H9 (cell line): ENCODE measurements around the gene KRTAP9-3. TPM values are rescaled to one million over a fixed set of nuclear protein-coding genes. Genes with fewer than 3 reads are reported as not detected.

ENCODE experiments used
- DNase-seq: peaks from one replicate; pipeline ENCODE4 v3.0.0-alpha.2; 2017
- H2AFZ ChIP-seq: one replicate; pipeline ENCODE4 v1.6.1; 2013; ENCODE audit warnings: mild to moderate bottlenecking, low read length, control low read depth, moderate library complexity
- H2AK5ac ChIP-seq: 2 replicates; pipeline ENCODE4 v1.6.1; 2013; ENCODE audit warnings: low read length, control low read depth, mixed read lengths; ENCODE audit not compliant: insufficient read length
- H2BK120ac ChIP-seq: one replicate; pipeline ENCODE4 v1.6.1; 2013; ENCODE audit warnings: low read depth, mild to moderate bottlenecking, low read length, control low read depth, inconsistent platforms; ENCODE audit not compliant: poor library complexity, severe bottlenecking
- H2BK12ac ChIP-seq: 2 replicates; pipeline ENCODE4 v1.6.1; 2013; ENCODE audit warnings: low read length, control low read depth, mixed read lengths, low read depth; ENCODE audit not compliant: insufficient read length
- H2BK15ac ChIP-seq: 2 replicates; pipeline ENCODE4 v1.6.1; 2013; ENCODE audit warnings: low read depth, low read length, control low read depth
- H2BK20ac ChIP-seq: one replicate; pipeline ENCODE4 v1.6.1; 2013; ENCODE audit warnings: low read depth, mild to moderate bottlenecking, low read length, control low read depth, inconsistent platforms; ENCODE audit not compliant: poor library complexity, severe bottlenecking
- H2BK5ac ChIP-seq: 2 replicates; pipeline ENCODE4 v1.6.1; 2013; ENCODE audit warnings: low read length, control low read depth, mixed read lengths; ENCODE audit not compliant: insufficient read length
- H3K14ac ChIP-seq: 2 replicates; pipeline ENCODE4 v1.6.1; 2013; ENCODE audit warnings: low read length, control low read depth; ENCODE audit not compliant: insufficient read depth
- H3K18ac ChIP-seq: 2 replicates; pipeline ENCODE4 v1.6.1; 2013; ENCODE audit warnings: low read depth, mild to moderate bottlenecking, mixed read lengths, low read length, control low read depth; ENCODE audit not compliant: insufficient read length
- H3K23ac ChIP-seq: 2 replicates; pipeline ENCODE4 v1.6.1; 2013; ENCODE audit warnings: low read length, control low read depth, mixed read lengths, low read depth; ENCODE audit not compliant: insufficient read length
- H3K23me2 ChIP-seq: 2 replicates; pipeline ENCODE4 v1.6.1; 2013; ENCODE audit warnings: low read depth, mild to moderate bottlenecking, mixed read lengths, low read length, control low read depth; ENCODE audit not compliant: insufficient read length, poor library complexity, severe bottlenecking
- H3K27ac ChIP-seq: 2 replicates; pipeline ENCODE4 v1.5.1; 2013; ENCODE audit warnings: low read length, control low read depth, mixed read lengths, low read depth; ENCODE audit not compliant: insufficient read length
- H3K27me3 ChIP-seq: 2 replicates; pipeline ENCODE4 v1.6.1; 2013; ENCODE audit warnings: low read length, control low read depth, inconsistent platforms; ENCODE audit not compliant: insufficient read depth
- H3K4ac ChIP-seq: 2 replicates; pipeline ENCODE4 v1.6.1; 2013; ENCODE audit warnings: low read depth, mild to moderate bottlenecking, control low read depth, inconsistent platforms, low read length, moderate library complexity
- H3K4me1 ChIP-seq: 2 replicates; pipeline ENCODE4 v1.6.1; 2013; ENCODE audit warnings: low read length, control low read depth, inconsistent platforms; ENCODE audit not compliant: insufficient read depth
- H3K4me2 ChIP-seq: 2 replicates; pipeline ENCODE4 v1.6.1; 2013; ENCODE audit warnings: low read length, control low read depth, mixed read lengths; ENCODE audit not compliant: insufficient read length, insufficient read depth
- H3K56ac ChIP-seq: 2 replicates; pipeline ENCODE4 v1.6.1; 2013; ENCODE audit warnings: low read depth, mild to moderate bottlenecking, mixed read lengths, low read length, control low read depth; ENCODE audit not compliant: insufficient read length
- H3K79me1 ChIP-seq: 2 replicates; pipeline ENCODE4 v1.6.1; 2013; ENCODE audit warnings: low read depth, mild to moderate bottlenecking, moderate library complexity, low read length, control low read depth, inconsistent platforms; ENCODE audit not compliant: insufficient read depth, poor library complexity, severe bottlenecking
- H3K79me2 ChIP-seq: 2 replicates; pipeline ENCODE4 v1.6.1; 2013; ENCODE audit warnings: low read length, control low read depth, inconsistent platforms; ENCODE audit not compliant: insufficient read depth
- H3K9ac ChIP-seq: 2 replicates; pipeline ENCODE4 v1.6.1; 2013; ENCODE audit warnings: low read length, control low read depth, mixed read lengths; ENCODE audit not compliant: insufficient read length; ENCODE audit errors: extremely low read depth
- H3K9me3 ChIP-seq: one replicate; pipeline ENCODE4 v1.6.1; 2013; ENCODE audit warnings: low read depth, low read length, inconsistent platforms; ENCODE audit not compliant: control insufficient read depth
- H3T11ph ChIP-seq: one replicate; pipeline ENCODE4 v1.6.1; 2013; ENCODE audit warnings: mild to moderate bottlenecking, low read length, control low read depth, inconsistent platforms
- H4K20me1 ChIP-seq: one replicate; pipeline ENCODE4 v1.6.1; 2013; ENCODE audit not compliant: control insufficient read depth, insufficient read length, insufficient read depth
- H4K5ac ChIP-seq: 2 replicates; pipeline ENCODE4 v1.6.1; 2013; ENCODE audit warnings: low read depth, mild to moderate bottlenecking, mixed read lengths, low read length, control low read depth; ENCODE audit not compliant: insufficient read length
- H4K8ac ChIP-seq: replicated peaks from 2 replicates; pipeline ENCODE4 v1.6.1; 2013; ENCODE audit warnings: low read length, control low read depth, mixed read lengths, low read depth; ENCODE audit not compliant: insufficient read length
- H4K91ac ChIP-seq: 2 replicates; pipeline ENCODE4 v1.6.1; 2013; ENCODE audit warnings: low read depth, mild to moderate bottlenecking, moderate library complexity, mixed read lengths, low read length, control low read depth; ENCODE audit not compliant: insufficient read length
- H3K27ac Mint-ChIP-seq, 3 experiments: 2 replicates in 2 of 3; 3 replicates in 1 of 3; pipeline ENCODE4 v1.8.0; 2020 to 2021; ENCODE audit warnings: mixed read lengths in 3 of 3, mild to moderate bottlenecking in 1 of 3, moderate library complexity in 1 of 3
- H3K27me3 Mint-ChIP-seq: 2 replicates; pipeline ENCODE4 v1.8.0; 2021; ENCODE audit warnings: low read depth, mild to moderate bottlenecking, moderate library complexity, mixed read lengths
- H3K36me3 Mint-ChIP-seq, 3 experiments: 2 replicates in 2 of 3; 3 replicates in 1 of 3; pipeline ENCODE4 v1.8.0; 2020 to 2021; ENCODE audit warnings: low read depth in 3 of 3, mixed read lengths in 3 of 3; ENCODE audit not compliant: insufficient read depth in 1 of 3
- H3K4me1 Mint-ChIP-seq, 2 experiments: 2 replicates each; pipeline ENCODE4 v1.8.0; 2020; ENCODE audit warnings: mixed read lengths in 2 of 2
- H3K4me3 Mint-ChIP-seq, 2 experiments: 2 replicates in 1 of 2; 3 replicates in 1 of 2; pipeline ENCODE4 v1.8.0; 2020 to 2021; ENCODE audit warnings: mild to moderate bottlenecking in 2 of 2, mixed read lengths in 2 of 2, moderate library complexity in 1 of 2
- H3K9me3 Mint-ChIP-seq, 2 experiments: 2 replicates in 1 of 2; 3 replicates in 1 of 2; pipeline ENCODE4 v1.8.0; 2020; ENCODE audit warnings: mild to moderate bottlenecking in 2 of 2, mixed read lengths in 2 of 2, moderate library complexity in 1 of 2
- CTCF ChIP-seq: fragments of 200-600 bp; sonication (generic); conservative IDR thresholded peaks from 3 replicates; pipeline ENCODE4 v1.8.0; 2021; ENCODE audit warnings: antibody characterized with exemption, mild to moderate bottlenecking
- WGBS: extraction: QIAGEN DNeasy Blood & Tissue Kit; methylation state at CpG from one replicate; pipeline ENCODE4 v1.1.7; 2013; ENCODE audit warnings: missing lambda C conversion rate, low lambda C conversion rate, mixed read lengths; ENCODE audit not compliant: insufficient read length; ENCODE audit errors: extremely low coverage; 5-methylcytosine and 5-hydroxymethylcytosine counted together
- total RNA-seq: library from RNA; stranded (reverse); gene quantifications from 2 replicates; pipeline ENCODE4 v1.2.1, GENCODE V29; 2021

Gene KRTAP9-3
- total RNA-seq, 1 experiment from 2014 or later: not detected

GRCh38 chr17:41265078-41265477 lies 32.8 kb downstream of the KRTAP9-3 start, which contains the start of gene KRTAP9-6:
Gene KRTAP9-6, plus strand, starts transcription at chr17:41265378. Its CDS starts 0 bp downstream, at chr17:41265378.
- Mint-ChIP-seq H3K4me3 (no peak within 1 kb of the TSS), H3K36me3 (no peaks in the 10 kb centered on the region), H3K27me3 (peaks cover 8% of the 10 kb centered on the region), H3K9me3 (no peaks in the 10 kb centered on the region), H3K4me1 (no peaks in the 10 kb centered on the region; a peak in 1 of 4 replicates), H3K27ac (no peak within 1 kb of the TSS)
- no peak within 1 kb of the TSS for H2AK5ac ChIP-seq
- no peak within 1 kb of the TSS for H2BK12ac ChIP-seq
- H2BK20ac ChIP-seq: no peak within 1 kb of the TSS
- no CpG with 5 or more reads among the region's 2 CpGs for WGBS
- no peak within 1 kb of the TSS for H2BK5ac ChIP-seq
- no peaks in the 10 kb centered on the region for H3K4me1 ChIP-seq
- H3K9me3 ChIP-seq: no peaks in the 10 kb centered on the region
- H2BK15ac ChIP-seq: no peak within 1 kb of the TSS
- no peak within 1 kb of the TSS for H3K4me2 ChIP-seq
- H2BK120ac ChIP-seq: no peak within 1 kb of the TSS
- H4K5ac ChIP-seq: no peak within 1 kb of the TSS
- no peak within 1 kb of the TSS for H3T11ph ChIP-seq
- H3K14ac ChIP-seq: no peak within 1 kb of the TSS
- H3K79me2 ChIP-seq: no peaks in the 10 kb centered on the region
- TF ChIP-seq CTCF: no peak
- H3K23me2 ChIP-seq: no peaks in the 10 kb centered on the region
- no peak for DNase-seq
- no peak within 1 kb of the TSS for H3K18ac ChIP-seq
- H2AFZ ChIP-seq: no peak within 1 kb of the TSS
- no peak within 1 kb of the TSS for H3K4ac ChIP-seq
- H3K27me3 ChIP-seq: no peaks in the 10 kb centered on the region
- no peak within 1 kb of the TSS for H4K91ac ChIP-seq
- no peak within 1 kb of the TSS for H3K27ac ChIP-seq
- no peaks in the 10 kb centered on the region for H3K79me1 ChIP-seq
- H3K23ac ChIP-seq: no peak within 1 kb of the TSS
- no peak within 1 kb of the TSS for H3K9ac ChIP-seq
- H4K20me1 ChIP-seq: no peaks in the 10 kb centered on the region
- H4K8ac ChIP-seq: no peak within 1 kb of the TSS
- no peak within 1 kb of the TSS for H3K56ac ChIP-seq
